Activated CD4-positive, alpha-beta memory T cell treated with anti-CD3 and anti-CD28 coated beads, Interleukin-2, amount 10 ng/mL, durations not matched to agents 7 days and 5 days (primary cell): ENCODE data around the gene E2F3. TPM values are rescaled to one million over a fixed set of nuclear protein-coding genes. Genes with fewer than 3 reads are reported as not detected.
"Not testable (repeated sequence)": the region's sequence is repeated elsewhere in the genome, so short reads cannot be mapped to it uniquely, and the experiment has no call there.

Source experiments
- CTCF ChIA-PET: fragments of 350-600 bp; sonication (Branson Sonifier 250); formaldehyde crosslinking; loops from one replicate; lab custom pipeline; 2021; ENCODE audit warnings: antibody characterized with exemption, inconsistent platforms; lab: Charles Lee
- POLR2A ChIA-PET: fragments of 350-600 bp; sonication (Branson Sonifier 250); formaldehyde crosslinking; loops from one replicate; lab custom pipeline; 2021; ENCODE audit warnings: antibody characterized with exemption; lab: Charles Lee
- DNase-seq: peaks from one replicate; pipeline ENCODE4 v3.0.0-alpha.2; 2020
- H3K27ac Mint-ChIP-seq: one replicate; pipeline ENCODE4 v1.8.0; 2021; ENCODE audit warnings: mild to moderate bottlenecking, mixed read lengths
- H3K27me3 Mint-ChIP-seq: one replicate; pipeline ENCODE4 v1.8.0; 2021; ENCODE audit warnings: mixed read lengths
- H3K36me3 Mint-ChIP-seq: one replicate; pipeline ENCODE4 v1.8.0; 2021; ENCODE audit warnings: low read depth, mixed read lengths
- H3K4me1 Mint-ChIP-seq: one replicate; pipeline ENCODE4 v1.8.0; 2021; ENCODE audit warnings: mixed read lengths
- H3K4me3 Mint-ChIP-seq: one replicate; pipeline ENCODE4 v1.8.0; 2021; ENCODE audit warnings: mild to moderate bottlenecking, mixed read lengths
- H3K9me3 Mint-ChIP-seq: one replicate; pipeline ENCODE4 v1.8.0; 2021; ENCODE audit warnings: mixed read lengths
- total RNA-seq, 2 experiments: library from RNA; stranded (reverse); gene quantifications; one replicate each; pipeline ENCODE4 v1.2.3, GENCODE V29; 2021

Gene E2F3
- total RNA-seq, 2 experiments from 2014 or later = 29.8 to 30.1 TPM

GRCh38 chr6:20461576-20461975, 59.9 kb downstream of the E2F3 start:
- no peak for DNase-seq
- CTCF ChIA-PET = no interaction called here
- Mint-ChIP-seq H3K4me3 (no peak overlapping the region), H3K27me3 (no peaks in the 10 kb centered on the region), H3K27ac (no peak overlapping the region), H3K36me3 (peaks cover 59% of the 10 kb centered on the region), H3K4me1 (peaks cover 9% of the 10 kb centered on the region), H3K9me3 (no peaks in the 10 kb centered on the region)
- POLR2A ChIA-PET = no interaction called here

DNA sequence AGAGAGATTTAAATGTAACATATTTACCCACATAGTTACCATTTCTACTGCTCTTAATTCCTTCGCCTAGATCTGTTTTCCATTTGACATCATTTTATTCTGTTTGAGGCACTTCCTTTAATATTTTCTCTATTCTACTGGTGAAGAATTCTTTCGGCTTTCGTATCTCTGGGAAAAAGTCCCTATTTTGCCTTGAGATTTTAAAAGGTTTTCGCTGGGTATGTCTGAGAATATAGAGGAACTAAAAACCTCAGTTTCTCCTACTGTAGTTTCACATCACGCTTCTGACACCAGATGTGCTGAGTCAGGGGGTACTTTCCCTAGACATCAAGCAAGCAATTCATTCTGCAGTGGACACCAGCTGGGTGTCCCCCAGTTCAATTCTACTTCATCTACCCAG, 61.7 kb downstream of the E2F3 start:
- POLR2A ChIA-PET = no interaction called here
- CTCF ChIA-PET = no interaction called here

GRCh38 chr6:20464041-20464440, 62.4 kb downstream of the E2F3 start:
- no peak for DNase-seq
- peaks cover 24% of the 10 kb centered on the region for H3K4me1 Mint-ChIP-seq
- no peak overlapping the region for H3K27ac Mint-ChIP-seq
- ChIA-PET POLR2A (interaction anchor here (0.6 kb wide), 1 partner anchor 60 kb away, joined by 3 read pairs; no protein-coding TSS in a partner anchor), CTCF (interaction anchor here (0.6 kb wide), 1 partner anchor 59 kb away, joined by 3 read pairs; no protein-coding TSS in a partner anchor)
- H3K27me3 Mint-ChIP-seq = no peaks in the 10 kb centered on the region
- no peaks in the 10 kb centered on the region for H3K9me3 Mint-ChIP-seq
- H3K36me3 Mint-ChIP-seq = peaks cover 57% of the 10 kb centered on the region
- no peak overlapping the region for H3K4me3 Mint-ChIP-seq

More for the DNA sequence above, 61.7 kb downstream of the E2F3 start:
- Mint-ChIP-seq H3K4me1 (peaks cover 24% of the 10 kb centered on the region), H3K4me3 (no peak overlapping the region), H3K27me3 (no peaks in the 10 kb centered on the region), H3K27ac (no peak overlapping the region), H3K36me3 (peaks cover 60% of the 10 kb centered on the region), H3K9me3 (no peaks in the 10 kb centered on the region)
- no peak for DNase-seq

DNA sequence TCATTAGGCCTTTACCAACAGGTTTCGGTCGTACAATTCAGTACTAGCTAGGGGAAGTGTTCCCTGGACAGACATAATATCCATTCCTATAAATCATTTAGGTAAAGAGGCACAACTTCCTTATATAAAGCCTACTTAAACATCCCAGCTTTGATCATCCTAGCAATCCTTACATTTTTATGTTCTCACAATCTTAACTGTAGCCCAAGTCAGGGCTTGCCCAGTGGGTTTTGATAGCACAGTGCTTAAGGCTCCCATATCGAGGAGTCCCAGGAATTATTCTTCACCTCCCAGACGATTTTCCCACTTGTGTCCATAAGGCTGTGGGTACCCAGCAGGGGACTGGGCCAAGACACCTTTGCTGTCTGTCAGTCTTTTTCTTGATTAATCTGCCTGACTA, 63.2 kb downstream of the E2F3 start:
- no peaks in the 10 kb centered on the region for H3K27me3 Mint-ChIP-seq
- no peak overlapping the region for H3K4me3 Mint-ChIP-seq
- H3K4me1 Mint-ChIP-seq = peaks cover 24% of the 10 kb centered on the region
- no peaks in the 10 kb centered on the region for H3K9me3 Mint-ChIP-seq
- no peak for DNase-seq
- peaks cover 54% of the 10 kb centered on the region for H3K36me3 Mint-ChIP-seq
- CTCF ChIA-PET = interaction anchor here (0.6 kb wide), 1 partner anchor 59 kb away, joined by 3 read pairs; no protein-coding TSS in a partner anchor
- POLR2A ChIA-PET = no interaction called here
- H3K27ac Mint-ChIP-seq = no peak overlapping the region

DNA sequence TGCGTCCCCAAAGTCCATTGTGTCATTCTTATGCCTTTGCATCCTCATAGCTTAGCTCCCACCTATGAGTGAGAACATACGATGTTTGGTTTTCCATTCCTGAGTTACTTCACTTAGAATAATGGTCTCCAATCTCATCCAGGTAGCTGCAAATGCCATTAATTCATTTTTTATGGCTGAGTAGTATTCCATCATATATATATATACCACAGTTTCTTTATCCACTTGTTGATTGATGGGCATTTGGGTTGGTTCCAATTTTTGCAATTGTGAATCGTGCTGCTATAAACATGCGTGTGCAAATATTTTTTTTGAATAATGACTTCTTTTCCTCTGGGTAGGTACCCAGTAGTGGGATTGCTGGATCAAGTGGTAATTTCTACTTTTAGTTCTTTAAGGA, 63.9 kb downstream of the E2F3 start:
- peaks cover 50% of the 10 kb centered on the region for H3K36me3 Mint-ChIP-seq
- POLR2A ChIA-PET = not testable (repeated sequence)

GRCh38 chr6:20467437-20467836, 65.8 kb downstream of the E2F3 start:
- no peaks in the 10 kb centered on the region for H3K27me3 Mint-ChIP-seq
- POLR2A ChIA-PET = interaction anchor here (1.0 to 1.4 kb wide), 2 partner anchors 63 to 66 kb away, joined by 3 read pairs; partner anchors contain the start of gene E2F3
- H3K36me3 Mint-ChIP-seq = peaks cover 43% of the 10 kb centered on the region
- H3K27ac Mint-ChIP-seq = no peak overlapping the region
- H3K4me1 Mint-ChIP-seq = peaks cover 24% of the 10 kb centered on the region
- H3K9me3 Mint-ChIP-seq = no peaks in the 10 kb centered on the region
- H3K4me3 Mint-ChIP-seq = no peak overlapping the region
- no peak for DNase-seq
- CTCF ChIA-PET = no interaction called here

More for the DNA sequence above, 63.9 kb downstream of the E2F3 start:
- CTCF ChIA-PET, H3K9me3 Mint-ChIP-seq, H3K27me3 Mint-ChIP-seq, H3K27ac Mint-ChIP-seq, DNase-seq, H3K4me3 Mint-ChIP-seq: not testable (repeated sequence)
- peaks cover 24% of the 10 kb centered on the region for H3K4me1 Mint-ChIP-seq

GRCh38 chr6:20468209-20468608, 66.5 kb downstream of the E2F3 start:
- CTCF ChIA-PET = interaction anchor here (1.2 kb wide), 1 partner anchor 377 kb away, joined by 3 read pairs; no protein-coding TSS in a partner anchor

GRCh38 chr6:20472748-20473147, 71.1 kb downstream of the E2F3 start:
- POLR2A ChIA-PET = interaction anchor here (1.2 to 2.3 kb wide), 2 partner anchors 68 to 153 kb away, joined by 4 to 8 read pairs; no protein-coding TSS in a partner anchor

More at GRCh38 chr6:20468209-20468608, 66.5 kb downstream of the E2F3 start:
- Mint-ChIP-seq H3K36me3 (peaks cover 46% of the 10 kb centered on the region), H3K27ac (no peak overlapping the region), H3K27me3 (no peaks in the 10 kb centered on the region), H3K4me1 (peaks cover 24% of the 10 kb centered on the region), H3K9me3 (no peaks in the 10 kb centered on the region), H3K4me3 (no peak overlapping the region)
- DNase-seq = no peak
- POLR2A ChIA-PET = interaction anchor here (1.0 to 1.4 kb wide), 2 partner anchors 64 to 67 kb away, joined by 3 read pairs; partner anchors contain the start of gene E2F3

DNA sequence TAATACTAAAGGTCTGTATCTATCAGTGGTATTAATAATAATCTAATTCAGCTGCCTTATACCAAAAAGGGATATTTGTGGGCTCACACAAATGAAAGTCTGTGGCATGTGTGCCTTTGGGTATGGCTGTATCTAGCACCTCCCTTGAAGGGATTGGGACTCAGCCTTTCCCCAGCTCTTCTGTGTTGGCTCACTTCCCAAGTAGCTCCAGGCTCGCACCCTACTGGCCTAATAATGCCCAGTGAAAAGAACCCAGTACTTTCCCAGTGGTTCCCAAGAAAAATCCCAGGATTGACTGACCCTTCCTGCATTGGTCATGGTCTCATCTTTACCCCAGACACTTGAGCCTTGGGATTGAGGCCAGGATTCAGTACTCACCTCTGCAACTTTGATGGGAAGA, 71.8 kb downstream of the E2F3 start:
- Mint-ChIP-seq H3K9me3 (no peaks in the 10 kb centered on the region), H3K4me1 (peaks cover 6% of the 10 kb centered on the region), H3K27me3 (no peaks in the 10 kb centered on the region), H3K27ac (no peak overlapping the region), H3K36me3 (peaks cover 17% of the 10 kb centered on the region), H3K4me3 (no peak overlapping the region)
- DNase-seq = no peak
- POLR2A ChIA-PET = interaction anchor here (1.2 to 2.3 kb wide), 2 partner anchors 69 to 154 kb away, joined by 4 to 8 read pairs; no protein-coding TSS in a partner anchor
- CTCF ChIA-PET = no interaction called here

More at GRCh38 chr6:20472748-20473147, 71.1 kb downstream of the E2F3 start:
- H3K4me1 Mint-ChIP-seq = peaks cover 10% of the 10 kb centered on the region
- H3K27ac Mint-ChIP-seq = no peak overlapping the region
- CTCF ChIA-PET = interaction anchor here (1.1 kb wide), 1 partner anchor 346 kb away, joined by 3 read pairs; no protein-coding TSS in a partner anchor
- no peak overlapping the region for H3K4me3 Mint-ChIP-seq
- DNase-seq = no peak
- no peaks in the 10 kb centered on the region for H3K27me3 Mint-ChIP-seq
- H3K9me3 Mint-ChIP-seq = no peaks in the 10 kb centered on the region
- H3K36me3 Mint-ChIP-seq = peaks cover 21% of the 10 kb centered on the region

DNA sequence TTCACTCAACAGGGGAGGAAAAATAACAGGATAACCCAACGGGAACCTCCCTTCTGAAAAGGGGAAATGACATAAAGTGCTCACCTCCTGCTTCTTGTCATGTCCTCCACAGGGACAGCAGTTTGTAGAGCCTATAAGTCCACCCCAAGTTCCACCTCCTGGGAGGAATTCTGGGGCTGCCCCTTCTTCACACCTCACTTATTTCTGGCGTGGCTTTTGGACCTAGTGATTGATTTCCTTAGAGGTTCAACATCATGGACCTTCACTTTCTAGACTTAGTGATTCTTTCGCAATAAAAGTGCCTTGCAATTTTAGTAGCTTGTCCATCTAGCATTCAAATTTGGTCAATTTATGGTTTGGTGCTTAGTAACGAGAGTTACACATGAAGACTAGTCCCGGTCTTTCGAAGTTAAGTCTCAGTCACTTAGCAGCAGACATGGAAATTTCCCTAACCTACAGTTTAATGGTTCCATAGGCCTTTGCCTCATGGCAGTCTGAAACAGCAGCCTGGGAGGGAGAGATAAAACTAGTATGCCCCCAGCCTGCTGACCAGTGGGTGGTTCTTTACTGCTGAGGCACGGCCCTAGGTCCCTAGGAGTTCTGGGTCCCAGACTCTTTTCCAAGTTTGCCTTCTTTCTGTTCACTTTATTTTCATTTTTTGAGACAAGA, 73.3 kb downstream of the E2F3 start:
- ChIA-PET CTCF (no interaction called here), POLR2A (interaction anchor here (1.3 kb wide), 1 partner anchor 20 kb away, joined by 3 read pairs; no protein-coding TSS in a partner anchor)
- peaks cover 6% of the 10 kb centered on the region for H3K4me1 Mint-ChIP-seq
- H3K27me3 Mint-ChIP-seq = no peaks in the 10 kb centered on the region
- H3K4me3 Mint-ChIP-seq = no peak overlapping the region
- H3K9me3 Mint-ChIP-seq = no peaks in the 10 kb centered on the region
- H3K36me3 Mint-ChIP-seq = peaks cover 19% of the 10 kb centered on the region
- DNase-seq = no peak
- no peak overlapping the region for H3K27ac Mint-ChIP-seq

DNA sequence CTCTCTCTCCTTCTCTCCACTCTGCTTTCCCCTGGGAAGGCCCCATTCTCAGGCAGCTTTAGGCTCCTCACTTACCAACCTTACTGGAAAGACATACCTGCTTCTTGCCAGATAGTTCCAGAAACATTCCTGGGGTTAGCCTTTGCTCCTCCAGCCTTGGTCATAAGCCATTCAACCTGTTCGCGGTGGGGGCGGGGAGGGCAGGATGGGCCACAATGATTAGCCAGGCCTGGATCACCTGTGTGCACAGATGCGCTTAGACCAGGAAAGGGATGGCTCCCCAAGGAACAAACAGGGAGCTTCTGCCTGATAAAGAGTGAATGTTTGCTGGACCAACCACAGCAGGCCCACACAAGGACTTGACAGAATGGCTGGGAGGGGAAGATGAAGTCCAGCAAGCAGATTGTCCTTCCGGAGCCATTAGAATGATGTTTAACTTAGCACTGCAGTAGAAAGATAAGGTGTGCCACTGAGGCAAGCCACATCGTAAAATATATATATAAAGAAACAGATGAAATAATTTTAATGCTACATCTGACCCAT, 74.9 kb downstream of the E2F3 start:
- Mint-ChIP-seq H3K4me3 (no peak overlapping the region), H3K36me3 (peaks cover 32% of the 10 kb centered on the region), H3K9me3 (no peaks in the 10 kb centered on the region), H3K27me3 (no peaks in the 10 kb centered on the region), H3K4me1 (peaks cover 6% of the 10 kb centered on the region), H3K27ac (no peak overlapping the region)
- no peak for DNase-seq
- ChIA-PET POLR2A (interaction anchor here (1.3 kb wide), 1 partner anchor 18 kb away, joined by 3 read pairs; no protein-coding TSS in a partner anchor), CTCF (no interaction called here)

DNA sequence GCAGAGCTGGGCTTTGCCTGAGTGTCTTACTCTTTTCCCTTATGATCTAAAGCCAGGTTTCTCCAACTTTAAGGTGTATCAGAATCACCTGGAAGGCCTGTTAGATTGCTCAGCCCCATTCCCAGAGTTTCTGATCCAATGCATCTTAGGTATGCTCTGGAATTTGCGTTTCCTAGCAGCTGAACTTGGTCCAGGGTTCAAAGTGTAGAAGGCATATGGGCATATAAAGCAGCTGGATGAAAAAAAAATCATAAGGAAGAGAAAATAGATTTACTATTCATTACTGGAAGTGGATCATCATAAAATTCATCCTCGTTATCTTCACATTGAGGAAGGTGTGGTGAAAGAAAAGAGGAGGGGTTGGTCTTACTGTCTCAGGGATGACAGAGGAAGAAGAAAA, 75.8 kb downstream of the E2F3 start:
- Mint-ChIP-seq H3K27ac (no peak overlapping the region), H3K9me3 (no peaks in the 10 kb centered on the region), H3K36me3 (peaks cover 41% of the 10 kb centered on the region), H3K27me3 (no peaks in the 10 kb centered on the region), H3K4me3 (no peak overlapping the region), H3K4me1 (peaks cover 6% of the 10 kb centered on the region)
- DNase-seq = no peak
- ChIA-PET POLR2A (no interaction called here), CTCF (no interaction called here)

DNA sequence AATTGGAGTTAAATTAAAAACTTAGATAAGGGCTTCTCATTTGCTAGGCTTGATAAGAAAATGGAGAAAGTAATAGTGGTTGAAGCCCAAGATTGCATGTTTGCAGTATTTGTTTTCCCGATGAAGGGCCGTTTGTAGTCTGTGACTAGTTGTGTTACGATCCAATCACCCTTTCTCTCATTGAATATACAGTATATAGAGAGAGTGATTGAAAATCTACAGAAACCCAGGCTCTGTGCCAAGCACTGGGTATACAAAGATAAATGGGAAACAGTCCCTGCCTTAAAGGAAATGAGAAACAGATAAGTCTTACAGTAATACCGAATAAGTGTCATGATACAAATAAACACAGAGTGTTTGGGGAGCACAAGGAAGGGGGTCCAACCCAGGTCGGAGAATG, 77.4 kb downstream of the E2F3 start:
- Mint-ChIP-seq H3K27me3 (no peaks in the 10 kb centered on the region), H3K4me1 (no peaks in the 10 kb centered on the region), H3K9me3 (no peaks in the 10 kb centered on the region), H3K36me3 (peaks cover 52% of the 10 kb centered on the region), H3K4me3 (no peak overlapping the region), H3K27ac (no peak overlapping the region)
- no peak for DNase-seq
- CTCF ChIA-PET = no interaction called here
- POLR2A ChIA-PET = no interaction called here
